ENCODE results near the gene WDR76.
"Not testable (repeated sequence)": the region's sequence is repeated elsewhere in the genome, so short reads cannot be mapped to it uniquely, and the experiment has no call there.

The WDR76 gene

GRCh38 chr15:43824302-43825246, 2.2 kb upstream of the WDR76 start, which contains the start of gene MFAP1:
Gene MFAP1 (minus strand): TSS chr15:43824690. CDS start chr15:43824569, 121 bp downstream.
- peak; percentile 96 for DNase-seq

GRCh38 chr15:43825305-43825704, 1.5 kb upstream of the WDR76 start:
- DNase-seq: not testable (repeated sequence)

GRCh38 chr15:43826029-43826507, 734 bp upstream of the WDR76 start:
- no peak for DNase-seq

- DNase-seq: peak; percentile 69
These were observed 1.4 kb downstream of the WDR76 start for GRCh38 chr15:43828061-43828657.

GRCh38 chr15:43829951-43830540, 3.2 kb downstream of the WDR76 start:
- not testable (repeated sequence) for DNase-seq

- not testable (repeated sequence) for DNase-seq
These were observed 4.0 kb downstream of the WDR76 start for GRCh38 chr15:43830691-43831275.

GRCh38 chr15:43831519-43832052, 4.8 kb downstream of the WDR76 start:
- not testable (repeated sequence) for DNase-seq

GRCh38 chr15:43832485-43832884, 5.7 kb downstream of the WDR76 start:
- not testable (repeated sequence) for DNase-seq

GRCh38 chr15:43845421-43845820, 18.6 kb downstream of the WDR76 start:
- DNase-seq: no peak

- DNase-seq: no peak
These were observed 24.4 kb downstream of the WDR76 start for GRCh38 chr15:43851251-43851650.

GRCh38 chr15:43852607-43853006, 25.8 kb downstream of the WDR76 start:
- DNase-seq: no peak

GRCh38 chr15:43854801-43855200, 28.0 kb downstream of the WDR76 start:
- DNase-seq: no peak

GRCh38 chr15:43859546-43859945, 32.7 kb downstream of the WDR76 start:
- DNase-seq: no peak

- DNase-seq: not testable (repeated sequence)
These were observed 39.8 kb downstream of the WDR76 start for GRCh38 chr15:43866636-43867035.

GRCh38 chr15:43867096-43867495, 40.3 kb downstream of the WDR76 start:
- DNase-seq: no peak

GRCh38 chr15:43868406-43868805, 41.6 kb downstream of the WDR76 start:
- no peak for DNase-seq

- no peak for DNase-seq
These were observed 45.0 kb downstream of the WDR76 start for GRCh38 chr15:43871835-43872234.

- peak; percentile 25 for DNase-seq
These were observed 45.7 kb downstream of the WDR76 start for GRCh38 chr15:43872416-43873020.

GRCh38 chr15:43873651-43874050, 46.8 kb downstream of the WDR76 start:
- no peak for DNase-seq

- DNase-seq: no peak
These were observed 50.1 kb downstream of the WDR76 start for GRCh38 chr15:43876872-43877271.

- DNase-seq: no peak
These were observed 50.6 kb downstream of the WDR76 start for GRCh38 chr15:43877371-43877770.

- DNase-seq: no peak
These were observed 51.6 kb downstream of the WDR76 start for GRCh38 chr15:43878446-43878845.

All from activated CD4-positive, alpha-beta T cell treated with anti-CD3 and anti-CD28 coated beads, Interleukin-2, amount 50 U/mL, for 16 hours (primary cell).